ENCODE results near the gene FGFRL1.

GRCh38 chr4:1047976-1048772, 36.7 kb downstream of the FGFRL1 start:
- TF ChIP-seq CTCF (IDR thresholded peaks at IDR 0.05; ENCODE audit: low read length) (no peak), EZH2 (IDR thresholded peaks at IDR 0.05; ENCODE audit: borderline replicate concordance, low read length) (no peak)

Measured in OCI-LY1 (cell line).